WTC11 (cell line): ENCODE results near the gene CEP72. TPM values are rescaled to one million over a fixed set of nuclear protein-coding genes. Genes with fewer than 3 reads are reported as not detected.

Source experiments
- ATAC-seq: fragments of 200-7000 bp; cut with Tn5 transposase; 2 replicates; pipeline ENCODE4 v1.10.0; 2021; ENCODE audit warnings: mild to moderate bottlenecking, moderate library complexity
- CTCF ChIA-PET: fragments of 300-600 bp; sonication (Branson Sonifier 250); formaldehyde crosslinking; loops from one replicate; lab custom pipeline; 2021; ENCODE audit warnings: antibody characterized with exemption; lab: Charles Lee
- POLR2A ChIA-PET: fragments of 350-600 bp; sonication (Branson Sonifier 250); formaldehyde crosslinking; loops from one replicate; lab custom pipeline; 2021; ENCODE audit warnings: antibody characterized with exemption; lab: Charles Lee
- DNase-seq: peaks from one replicate; pipeline ENCODE4 v3.0.0; 2021; ENCODE audit warnings: low spot score
- H3K27ac Mint-ChIP-seq: 2 replicates; pipeline ENCODE4 v1.8.0; 2021; ENCODE audit warnings: mixed read lengths
- H3K27me3 Mint-ChIP-seq: 2 replicates; pipeline ENCODE4 v1.8.0; 2021; ENCODE audit warnings: low read depth, mild to moderate bottlenecking, moderate library complexity, mixed read lengths
- H3K36me3 Mint-ChIP-seq: 2 replicates; pipeline ENCODE4 v1.8.0; 2021; ENCODE audit warnings: mixed read lengths
- H3K4me1 Mint-ChIP-seq: 2 replicates; pipeline ENCODE4 v1.8.0; 2022; ENCODE audit warnings: mixed read lengths
- H3K4me3 Mint-ChIP-seq: 2 replicates; pipeline ENCODE4 v1.8.0; 2021; ENCODE audit warnings: mild to moderate bottlenecking, moderate library complexity, mixed read lengths
- H3K9me3 Mint-ChIP-seq: 2 replicates; pipeline ENCODE4 v1.8.0; 2021; ENCODE audit warnings: mixed read lengths
- ATF1 ChIP-seq: sonication (generic); formaldehyde crosslinking; IDR thresholded peaks from 2 replicates; pipeline ENCODE4 v1.8.1; 2023; ENCODE audit warnings: mild to moderate bottlenecking, moderate library complexity, missing genetic modification reagents
- FOXJ3 ChIP-seq: sonication (generic); formaldehyde crosslinking; IDR thresholded peaks from 2 replicates; pipeline ENCODE4 v1.9.0; 2021; ENCODE audit warnings: missing genetic modification reagents, mild to moderate bottlenecking, borderline replicate concordance
- GABPB1 ChIP-seq: sonication (generic); formaldehyde crosslinking; IDR thresholded peaks from 2 replicates; pipeline ENCODE4 v1.8.1; 2023; ENCODE audit warnings: mild to moderate bottlenecking, missing genetic modification reagents
- HMGA2 ChIP-seq: fragments of 250-450 bp; sonication (Bioruptor Pico); IDR thresholded peaks from 2 replicates; pipeline ENCODE4 v1.4.0; 2021; ENCODE audit warnings: mild to moderate bottlenecking, moderate library complexity
- IRF2 ChIP-seq: sonication (generic); formaldehyde crosslinking; IDR thresholded peaks from 2 replicates; pipeline ENCODE4 v1.8.0; 2022; ENCODE audit warnings: low read depth, missing genetic modification reagents, borderline replicate concordance
- MYBL2 ChIP-seq: sonication (generic); formaldehyde crosslinking; IDR thresholded peaks from 2 replicates; pipeline ENCODE4 v1.8.1; 2023; ENCODE audit warnings: mild to moderate bottlenecking, moderate library complexity, missing genetic modification reagents
- NR1H2 ChIP-seq: sonication (generic); formaldehyde crosslinking; IDR thresholded peaks from 2 replicates; pipeline ENCODE4 v1.9.0; 2021; ENCODE audit warnings: mild to moderate bottlenecking, moderate library complexity, missing genetic modification reagents
- TCF7 ChIP-seq: sonication (generic); formaldehyde crosslinking; IDR thresholded peaks from 2 replicates; pipeline ENCODE4 v1.8.0; 2022; ENCODE audit warnings: mild to moderate bottlenecking, low read depth, missing genetic modification reagents, moderate library complexity
- ZNF219 ChIP-seq: sonication (generic); formaldehyde crosslinking; IDR thresholded peaks from 2 replicates; pipeline ENCODE4 v1.8.0; 2023; ENCODE audit warnings: missing genetic modification reagents, mild to moderate bottlenecking, borderline replicate concordance
- ZNF423 ChIP-seq: fragments of 250-450 bp; sonication (Bioruptor Pico); IDR thresholded peaks from 2 replicates; pipeline ENCODE4 v2.1.2; 2022; ENCODE audit warnings: mild to moderate bottlenecking, moderate library complexity
- total RNA-seq: library from RNA; stranded (reverse); gene quantifications from 3 replicates; pipeline ENCODE4 v1.2.3, GENCODE V29; 2021
- TF ChIP-seq, protein P1 (sequence below): fragments of 250-450 bp; sonication (Bioruptor Pico); conservative IDR thresholded peaks from 2 replicates; pipeline ENCODE4 v1.9.0; 2021; ENCODE audit warnings: mild to moderate bottlenecking
- TF ChIP-seq, protein P2 (sequence below): sonication (generic); formaldehyde crosslinking; IDR thresholded peaks from 2 replicates; pipeline ENCODE4 v1.8.1; 2022; ENCODE audit warnings: missing genetic modification reagents, borderline replicate concordance
- TF ChIP-seq, protein P3 (sequence below): fragments of 250-450 bp; sonication (Bioruptor Pico); IDR thresholded peaks from 2 replicates; pipeline ENCODE4 v1.9.0; 2021; ENCODE audit warnings: mild to moderate bottlenecking, borderline replicate concordance
- TF ChIP-seq, protein P4 (sequence below): sonication (generic); formaldehyde crosslinking; IDR thresholded peaks from 2 replicates; pipeline ENCODE4 v1.8.0; 2023; ENCODE audit warnings: mild to moderate bottlenecking, missing genetic modification reagents
- TF ChIP-seq, protein P5 (sequence below): sonication (generic); formaldehyde crosslinking; IDR thresholded peaks from 2 replicates; pipeline ENCODE4 v1.8.1; 2022; ENCODE audit warnings: low read depth, mild to moderate bottlenecking, moderate library complexity, missing genetic modification reagents, borderline replicate concordance
- TF ChIP-seq, protein P6 (sequence below): fragments of 250-450 bp; sonication (Bioruptor Pico); IDR thresholded peaks from 2 replicates; pipeline ENCODE4 v1.9.0; 2021; ENCODE audit warnings: mild to moderate bottlenecking
- TF ChIP-seq, protein P7 (sequence below): sonication (generic); formaldehyde crosslinking; IDR thresholded peaks from 2 replicates; pipeline ENCODE4 v1.8.0; 2022; ENCODE audit warnings: missing genetic modification reagents

Gene CEP72
- total RNA-seq, 1 experiment from 2014 or later, result 26.6 TPM

DNA sequence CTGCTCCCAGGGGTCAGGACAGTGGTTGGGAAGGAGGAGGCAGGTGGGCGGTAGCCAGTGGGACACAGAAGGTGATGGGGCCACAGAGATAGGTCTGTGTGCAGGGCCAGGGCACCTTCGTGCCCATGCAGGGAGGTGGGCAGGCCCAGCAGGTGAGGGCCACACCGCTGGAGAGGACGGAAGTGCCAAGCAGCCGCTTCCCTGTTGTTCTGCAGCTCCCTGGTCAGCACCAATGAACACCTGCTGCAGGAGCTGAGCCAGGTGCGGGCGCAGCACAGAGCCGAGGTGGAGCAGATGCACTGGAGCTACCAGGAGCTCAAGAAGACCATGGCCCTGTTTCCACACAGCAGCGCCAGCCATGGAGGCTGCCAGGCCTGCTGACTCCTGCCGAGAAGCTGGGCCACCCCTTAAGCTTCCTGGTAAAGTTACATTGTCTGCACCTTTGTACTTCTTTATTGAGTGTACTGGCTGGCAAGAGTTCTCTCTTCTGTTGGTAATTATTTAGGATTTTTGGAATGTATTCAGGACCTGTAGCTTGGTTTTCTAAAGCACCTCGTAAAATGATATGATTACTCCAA lies 40.7 kb downstream of the CEP72 start:
- H3K4me1 Mint-ChIP-seq, result no peaks in the 10 kb centered on the region
- TF ChIP-seq, protein P1, sequence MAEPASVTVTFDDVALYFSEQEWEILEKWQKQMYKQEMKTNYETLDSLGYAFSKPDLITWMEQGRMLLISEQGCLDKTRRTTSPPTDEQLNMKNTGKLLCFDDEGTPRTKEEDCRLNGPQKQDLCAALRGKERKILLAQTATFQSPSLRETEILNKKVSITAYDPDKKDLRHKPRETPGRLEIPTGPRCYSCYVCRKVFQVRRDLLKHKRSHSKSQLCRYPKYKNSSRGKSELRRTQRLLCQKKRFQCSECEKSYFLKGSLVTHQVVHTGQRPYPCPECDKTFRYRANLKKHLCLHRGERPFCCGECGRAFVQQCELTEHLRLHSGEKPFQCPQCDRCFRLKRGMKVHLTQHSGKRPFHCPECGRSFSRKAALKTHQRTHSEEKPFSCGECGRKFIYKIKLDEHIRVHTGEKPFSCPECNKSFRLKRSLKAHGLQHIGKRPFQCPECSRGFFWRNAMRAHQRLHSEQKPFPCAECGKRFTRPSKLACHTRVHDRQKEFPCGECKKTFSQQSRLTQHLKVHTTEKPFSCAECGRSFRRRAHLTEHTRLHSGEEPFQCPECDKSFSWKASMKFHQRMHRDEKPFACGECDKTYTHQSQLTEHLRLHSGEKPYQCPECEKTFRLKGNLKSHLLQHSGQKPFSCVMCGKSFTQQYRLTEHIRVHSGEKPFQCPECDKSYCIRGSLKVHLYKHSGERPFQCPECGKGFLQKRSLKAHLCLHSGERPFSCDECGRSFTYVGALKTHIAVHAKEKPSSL (CRISPR knock-in tag), result no peak
- TF ChIP-seq, protein P2, sequence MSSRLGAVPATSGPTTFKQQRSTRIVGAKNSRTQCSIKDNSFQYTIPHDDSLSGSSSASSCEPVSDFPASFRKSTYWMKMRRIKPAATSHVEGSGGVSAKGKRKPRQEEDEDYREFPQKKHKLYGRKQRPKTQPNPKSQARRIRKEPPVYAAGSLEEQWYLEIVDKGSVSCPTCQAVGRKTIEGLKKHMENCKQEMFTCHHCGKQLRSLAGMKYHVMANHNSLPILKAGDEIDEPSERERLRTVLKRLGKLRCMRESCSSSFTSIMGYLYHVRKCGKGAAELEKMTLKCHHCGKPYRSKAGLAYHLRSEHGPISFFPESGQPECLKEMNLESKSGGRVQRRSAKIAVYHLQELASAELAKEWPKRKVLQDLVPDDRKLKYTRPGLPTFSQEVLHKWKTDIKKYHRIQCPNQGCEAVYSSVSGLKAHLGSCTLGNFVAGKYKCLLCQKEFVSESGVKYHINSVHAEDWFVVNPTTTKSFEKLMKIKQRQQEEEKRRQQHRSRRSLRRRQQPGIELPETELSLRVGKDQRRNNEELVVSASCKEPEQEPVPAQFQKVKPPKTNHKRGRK (CRISPR knock-in tag), result no peak
- no peak for TF ChIP-seq MYBL2
- no peak for TF ChIP-seq FOXJ3 (CRISPR knock-in tag)
- TF ChIP-seq ZNF423 (CRISPR knock-in tag), result no peak
- TF ChIP-seq ZNF219 (CRISPR knock-in tag), result no peak
- no peak for TF ChIP-seq IRF2 (CRISPR knock-in tag)
- no peak for TF ChIP-seq TCF7 (CRISPR knock-in tag)
- TF ChIP-seq, protein P3, sequence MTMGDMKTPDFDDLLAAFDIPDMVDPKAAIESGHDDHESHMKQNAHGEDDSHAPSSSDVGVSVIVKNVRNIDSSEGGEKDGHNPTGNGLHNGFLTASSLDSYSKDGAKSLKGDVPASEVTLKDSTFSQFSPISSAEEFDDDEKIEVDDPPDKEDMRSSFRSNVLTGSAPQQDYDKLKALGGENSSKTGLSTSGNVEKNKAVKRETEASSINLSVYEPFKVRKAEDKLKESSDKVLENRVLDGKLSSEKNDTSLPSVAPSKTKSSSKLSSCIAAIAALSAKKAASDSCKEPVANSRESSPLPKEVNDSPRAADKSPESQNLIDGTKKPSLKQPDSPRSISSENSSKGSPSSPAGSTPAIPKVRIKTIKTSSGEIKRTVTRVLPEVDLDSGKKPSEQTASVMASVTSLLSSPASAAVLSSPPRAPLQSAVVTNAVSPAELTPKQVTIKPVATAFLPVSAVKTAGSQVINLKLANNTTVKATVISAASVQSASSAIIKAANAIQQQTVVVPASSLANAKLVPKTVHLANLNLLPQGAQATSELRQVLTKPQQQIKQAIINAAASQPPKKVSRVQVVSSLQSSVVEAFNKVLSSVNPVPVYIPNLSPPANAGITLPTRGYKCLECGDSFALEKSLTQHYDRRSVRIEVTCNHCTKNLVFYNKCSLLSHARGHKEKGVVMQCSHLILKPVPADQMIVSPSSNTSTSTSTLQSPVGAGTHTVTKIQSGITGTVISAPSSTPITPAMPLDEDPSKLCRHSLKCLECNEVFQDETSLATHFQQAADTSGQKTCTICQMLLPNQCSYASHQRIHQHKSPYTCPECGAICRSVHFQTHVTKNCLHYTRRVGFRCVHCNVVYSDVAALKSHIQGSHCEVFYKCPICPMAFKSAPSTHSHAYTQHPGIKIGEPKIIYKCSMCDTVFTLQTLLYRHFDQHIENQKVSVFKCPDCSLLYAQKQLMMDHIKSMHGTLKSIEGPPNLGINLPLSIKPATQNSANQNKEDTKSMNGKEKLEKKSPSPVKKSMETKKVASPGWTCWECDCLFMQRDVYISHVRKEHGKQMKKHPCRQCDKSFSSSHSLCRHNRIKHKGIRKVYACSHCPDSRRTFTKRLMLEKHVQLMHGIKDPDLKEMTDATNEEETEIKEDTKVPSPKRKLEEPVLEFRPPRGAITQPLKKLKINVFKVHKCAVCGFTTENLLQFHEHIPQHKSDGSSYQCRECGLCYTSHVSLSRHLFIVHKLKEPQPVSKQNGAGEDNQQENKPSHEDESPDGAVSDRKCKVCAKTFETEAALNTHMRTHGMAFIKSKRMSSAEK, result no peak
- TF ChIP-seq GABPB1 (CRISPR knock-in tag), result no peak
- TF ChIP-seq, all 79 proteins: peak for 0
- ATAC-seq (no peak), DNase-seq (no peak)
- no peak overlapping the region for H3K4me3 Mint-ChIP-seq
- ChIA-PET CTCF (no interaction called here), POLR2A (no interaction called here)
- H3K9me3 Mint-ChIP-seq, result peaks cover 16% of the 10 kb centered on the region
- H3K36me3 Mint-ChIP-seq, result peaks cover 55% of the 10 kb centered on the region
- H3K27me3 Mint-ChIP-seq, result no peaks in the 10 kb centered on the region
- no peak overlapping the region for H3K27ac Mint-ChIP-seq

DNA sequence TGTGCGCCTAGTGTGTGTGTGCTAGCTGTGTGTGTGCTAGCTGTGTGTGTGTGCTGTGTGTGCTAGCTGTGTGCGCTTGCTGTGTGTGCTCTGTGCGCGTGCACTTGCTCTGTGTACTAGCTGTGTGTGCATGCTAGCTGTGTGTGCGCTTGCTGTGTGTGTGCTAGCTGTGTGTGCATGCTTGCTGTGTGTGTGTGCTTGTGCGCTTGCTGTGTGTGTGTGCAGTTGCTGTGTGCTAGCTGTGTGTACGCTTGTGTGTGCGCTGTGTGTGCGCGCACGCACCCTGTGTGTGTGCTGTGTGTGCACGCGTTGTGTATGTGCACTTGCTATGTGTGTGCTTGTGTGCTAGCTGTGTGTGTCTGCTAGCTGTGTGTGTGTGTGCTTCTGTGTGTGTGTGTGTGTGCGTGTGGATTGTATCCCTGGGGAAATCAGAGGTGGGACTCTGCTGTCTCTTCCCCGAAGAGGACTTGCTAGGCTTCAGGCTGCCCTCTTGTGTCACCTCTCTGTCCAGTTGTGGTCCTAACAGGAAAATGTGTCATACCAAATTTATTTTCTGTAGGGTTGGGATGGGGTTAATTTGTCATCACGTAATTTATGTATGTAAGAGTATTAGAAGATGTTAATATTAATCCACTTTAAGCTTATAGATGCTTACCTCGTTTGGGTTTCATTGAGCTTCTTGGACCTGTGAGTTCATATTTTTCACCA lies 42.1 kb downstream of the CEP72 start:
- no peaks in the 10 kb centered on the region for H3K27me3 Mint-ChIP-seq
- peaks cover 66% of the 10 kb centered on the region for H3K36me3 Mint-ChIP-seq
- CTCF ChIA-PET, result no interaction called here
- DNase-seq, result no peak
- POLR2A ChIA-PET, result no interaction called here
- H3K4me1 Mint-ChIP-seq, result no peaks in the 10 kb centered on the region
- peaks cover 19% of the 10 kb centered on the region for H3K9me3 Mint-ChIP-seq
- H3K27ac Mint-ChIP-seq, result no peak overlapping the region
- ATAC-seq, result no peak
- H3K4me3 Mint-ChIP-seq, result no peak overlapping the region
- TF ChIP-seq HMGA2, result no peak
- no peak for TF ChIP-seq NR1H2 (CRISPR knock-in tag)
- TF ChIP-seq ATF1 (CRISPR knock-in tag), result no peak
- TF ChIP-seq TCF7 (CRISPR knock-in tag), result no peak
- TF ChIP-seq, protein P4, sequence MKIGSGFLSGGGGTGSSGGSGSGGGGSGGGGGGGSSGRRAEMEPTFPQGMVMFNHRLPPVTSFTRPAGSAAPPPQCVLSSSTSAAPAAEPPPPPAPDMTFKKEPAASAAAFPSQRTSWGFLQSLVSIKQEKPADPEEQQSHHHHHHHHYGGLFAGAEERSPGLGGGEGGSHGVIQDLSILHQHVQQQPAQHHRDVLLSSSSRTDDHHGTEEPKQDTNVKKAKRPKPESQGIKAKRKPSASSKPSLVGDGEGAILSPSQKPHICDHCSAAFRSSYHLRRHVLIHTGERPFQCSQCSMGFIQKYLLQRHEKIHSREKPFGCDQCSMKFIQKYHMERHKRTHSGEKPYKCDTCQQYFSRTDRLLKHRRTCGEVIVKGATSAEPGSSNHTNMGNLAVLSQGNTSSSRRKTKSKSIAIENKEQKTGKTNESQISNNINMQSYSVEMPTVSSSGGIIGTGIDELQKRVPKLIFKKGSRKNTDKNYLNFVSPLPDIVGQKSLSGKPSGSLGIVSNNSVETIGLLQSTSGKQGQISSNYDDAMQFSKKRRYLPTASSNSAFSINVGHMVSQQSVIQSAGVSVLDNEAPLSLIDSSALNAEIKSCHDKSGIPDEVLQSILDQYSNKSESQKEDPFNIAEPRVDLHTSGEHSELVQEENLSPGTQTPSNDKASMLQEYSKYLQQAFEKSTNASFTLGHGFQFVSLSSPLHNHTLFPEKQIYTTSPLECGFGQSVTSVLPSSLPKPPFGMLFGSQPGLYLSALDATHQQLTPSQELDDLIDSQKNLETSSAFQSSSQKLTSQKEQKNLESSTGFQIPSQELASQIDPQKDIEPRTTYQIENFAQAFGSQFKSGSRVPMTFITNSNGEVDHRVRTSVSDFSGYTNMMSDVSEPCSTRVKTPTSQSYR (CRISPR knock-in tag), result no peak
- TF ChIP-seq, protein P5, sequence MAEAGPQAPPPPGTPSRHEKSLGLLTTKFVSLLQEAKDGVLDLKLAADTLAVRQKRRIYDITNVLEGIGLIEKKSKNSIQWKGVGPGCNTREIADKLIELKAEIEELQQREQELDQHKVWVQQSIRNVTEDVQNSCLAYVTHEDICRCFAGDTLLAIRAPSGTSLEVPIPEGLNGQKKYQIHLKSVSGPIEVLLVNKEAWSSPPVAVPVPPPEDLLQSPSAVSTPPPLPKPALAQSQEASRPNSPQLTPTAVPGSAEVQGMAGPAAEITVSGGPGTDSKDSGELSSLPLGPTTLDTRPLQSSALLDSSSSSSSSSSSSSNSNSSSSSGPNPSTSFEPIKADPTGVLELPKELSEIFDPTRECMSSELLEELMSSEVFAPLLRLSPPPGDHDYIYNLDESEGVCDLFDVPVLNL (CRISPR knock-in tag), result no peak
- TF ChIP-seq, protein P6, sequence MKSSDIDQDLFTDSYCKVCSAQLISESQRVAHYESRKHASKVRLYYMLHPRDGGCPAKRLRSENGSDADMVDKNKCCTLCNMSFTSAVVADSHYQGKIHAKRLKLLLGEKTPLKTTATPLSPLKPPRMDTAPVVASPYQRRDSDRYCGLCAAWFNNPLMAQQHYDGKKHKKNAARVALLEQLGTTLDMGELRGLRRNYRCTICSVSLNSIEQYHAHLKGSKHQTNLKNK (CRISPR knock-in tag), result no peak
- TF ChIP-seq, protein P7, sequence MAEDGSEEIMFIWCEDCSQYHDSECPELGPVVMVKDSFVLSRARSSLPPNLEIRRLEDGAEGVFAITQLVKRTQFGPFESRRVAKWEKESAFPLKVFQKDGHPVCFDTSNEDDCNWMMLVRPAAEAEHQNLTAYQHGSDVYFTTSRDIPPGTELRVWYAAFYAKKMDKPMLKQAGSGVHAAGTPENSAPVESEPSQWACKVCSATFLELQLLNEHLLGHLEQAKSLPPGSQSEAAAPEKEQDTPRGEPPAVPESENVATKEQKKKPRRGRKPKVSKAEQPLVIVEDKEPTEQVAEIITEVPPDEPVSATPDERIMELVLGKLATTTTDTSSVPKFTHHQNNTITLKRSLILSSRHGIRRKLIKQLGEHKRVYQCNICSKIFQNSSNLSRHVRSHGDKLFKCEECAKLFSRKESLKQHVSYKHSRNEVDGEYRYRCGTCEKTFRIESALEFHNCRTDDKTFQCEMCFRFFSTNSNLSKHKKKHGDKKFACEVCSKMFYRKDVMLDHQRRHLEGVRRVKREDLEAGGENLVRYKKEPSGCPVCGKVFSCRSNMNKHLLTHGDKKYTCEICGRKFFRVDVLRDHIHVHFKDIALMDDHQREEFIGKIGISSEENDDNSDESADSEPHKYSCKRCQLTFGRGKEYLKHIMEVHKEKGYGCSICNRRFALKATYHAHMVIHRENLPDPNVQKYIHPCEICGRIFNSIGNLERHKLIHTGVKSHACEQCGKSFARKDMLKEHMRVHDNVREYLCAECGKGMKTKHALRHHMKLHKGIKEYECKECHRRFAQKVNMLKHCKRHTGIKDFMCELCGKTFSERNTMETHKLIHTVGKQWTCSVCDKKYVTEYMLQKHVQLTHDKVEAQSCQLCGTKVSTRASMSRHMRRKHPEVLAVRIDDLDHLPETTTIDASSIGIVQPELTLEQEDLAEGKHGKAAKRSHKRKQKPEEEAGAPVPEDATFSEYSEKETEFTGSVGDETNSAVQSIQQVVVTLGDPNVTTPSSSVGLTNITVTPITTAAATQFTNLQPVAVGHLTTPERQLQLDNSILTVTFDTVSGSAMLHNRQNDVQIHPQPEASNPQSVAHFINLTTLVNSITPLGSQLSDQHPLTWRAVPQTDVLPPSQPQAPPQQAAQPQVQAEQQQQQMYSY (CRISPR knock-in tag), result no peak
